Vagina (tissue), 2 donors: ENCODE results near the gene TEX9.

Experiments used
- POLR2A ChIP-seq, 2 donors: fragments of 450-650 bp; IDR thresholded peaks; one replicate each; pipeline ENCODE4 v1.6.1; 2017; ENCODE audit warnings: antibody characterized with exemption in 2 of 2, mild to moderate bottlenecking in 2 of 2, moderate library complexity in 2 of 2
- POLR2AphosphoS5 ChIP-seq, 2 donors: sonication (generic); formaldehyde crosslinking; IDR thresholded peaks; one replicate each; pipeline ENCODE4 v1.9.0; 2017; ENCODE audit warnings: antibody characterized with exemption in 2 of 2, mild to moderate bottlenecking in 2 of 2, low read depth in 1 of 2; ENCODE audit not compliant: insufficient read depth in 1 of 2
- TF ChIP-seq, protein P1 (sequence below), 3 experiments: fragments of 450-650 bp in 2 of 3; fragments of 200-600 bp in 1 of 3; sonication (generic) in 1 of 3; IDR thresholded peaks; one replicate each; pipeline ENCODE4 v1.5.1; 2017 to 2019; ENCODE audit warnings: antibody characterized with exemption in 3 of 3, mild to moderate bottlenecking in 2 of 3, moderate library complexity in 2 of 3

GRCh38 chr15:56472278-56472677 lies 107.1 kb downstream of the TEX9 start:
- TF ChIP-seq, protein P1, sequence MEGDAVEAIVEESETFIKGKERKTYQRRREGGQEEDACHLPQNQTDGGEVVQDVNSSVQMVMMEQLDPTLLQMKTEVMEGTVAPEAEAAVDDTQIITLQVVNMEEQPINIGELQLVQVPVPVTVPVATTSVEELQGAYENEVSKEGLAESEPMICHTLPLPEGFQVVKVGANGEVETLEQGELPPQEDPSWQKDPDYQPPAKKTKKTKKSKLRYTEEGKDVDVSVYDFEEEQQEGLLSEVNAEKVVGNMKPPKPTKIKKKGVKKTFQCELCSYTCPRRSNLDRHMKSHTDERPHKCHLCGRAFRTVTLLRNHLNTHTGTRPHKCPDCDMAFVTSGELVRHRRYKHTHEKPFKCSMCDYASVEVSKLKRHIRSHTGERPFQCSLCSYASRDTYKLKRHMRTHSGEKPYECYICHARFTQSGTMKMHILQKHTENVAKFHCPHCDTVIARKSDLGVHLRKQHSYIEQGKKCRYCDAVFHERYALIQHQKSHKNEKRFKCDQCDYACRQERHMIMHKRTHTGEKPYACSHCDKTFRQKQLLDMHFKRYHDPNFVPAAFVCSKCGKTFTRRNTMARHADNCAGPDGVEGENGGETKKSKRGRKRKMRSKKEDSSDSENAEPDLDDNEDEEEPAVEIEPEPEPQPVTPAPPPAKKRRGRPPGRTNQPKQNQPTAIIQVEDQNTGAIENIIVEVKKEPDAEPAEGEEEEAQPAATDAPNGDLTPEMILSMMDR (IDR thresholded peaks at IDR 0.05) = no peak
- TF ChIP-seq POLR2A (IDR thresholded peaks at IDR 0.05) (no peak), POLR2AphosphoS5 (IDR thresholded peaks at IDR 0.05; ENCODE audit: insufficient read depth in 1 of 2, low read depth in 1 of 2) (no peak)
